ENCODE results near the gene LDLRAD2. TPM values are rescaled to one million over a fixed set of nuclear protein-coding genes. Genes with fewer than 3 reads are reported as not detected.
"Not testable (repeated sequence)": the region's sequence is repeated elsewhere in the genome, so short reads cannot be mapped to it uniquely, and the experiment has no call there.

LDLRAD2 gene
- total RNA-seq, 1 donor from 2014 or later, result 0.19 TPM

DNA sequence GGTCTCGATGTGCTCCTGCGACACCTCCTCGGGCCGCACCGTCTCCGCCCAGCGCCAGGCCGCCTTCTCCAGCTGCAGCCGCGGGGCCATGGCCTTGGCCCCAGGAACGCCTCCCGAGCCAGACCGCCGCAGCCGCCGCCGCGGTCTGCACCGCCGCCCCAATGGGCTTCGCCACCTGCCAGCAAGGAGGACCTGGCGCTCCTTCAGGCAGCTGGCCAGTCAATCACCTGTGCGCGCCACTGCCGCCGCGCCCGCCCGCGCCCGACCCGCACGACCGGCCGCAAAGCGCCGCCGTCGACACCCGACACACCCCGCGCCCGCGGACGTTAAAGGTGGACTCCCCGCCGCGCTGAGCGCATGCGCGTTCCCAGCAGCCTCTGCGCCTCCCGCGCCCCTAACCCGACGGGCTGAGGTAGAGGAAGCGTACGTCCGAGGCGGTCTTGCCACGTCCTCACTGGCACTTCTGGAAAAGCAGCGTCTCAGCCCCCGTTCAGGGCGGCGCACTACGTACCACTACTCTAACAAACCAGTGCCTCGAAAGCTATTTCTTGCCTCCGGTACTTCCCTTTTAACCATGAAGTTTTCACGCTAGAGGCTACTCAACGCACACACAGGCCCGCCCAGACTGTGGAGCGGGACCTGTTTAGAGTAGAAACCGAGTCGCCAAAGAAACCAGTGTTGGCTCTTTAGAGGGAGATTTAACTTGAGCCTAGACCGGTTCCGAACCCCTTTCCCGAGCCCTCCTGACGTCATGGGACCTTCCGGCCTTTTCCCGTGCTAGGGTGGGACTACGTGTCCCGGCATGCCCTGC, 29.0 kb upstream of the LDLRAD2 start, which contains the start of gene USP48:
Gene USP48 (minus strand): TSS at position 282 of the 811 bp plus-strand sequence. CDS start 192 bp downstream, at position 90.
- peak within 1 kb of the TSS; percentile 93 for H3K4me3 Mint-ChIP-seq
- no peaks in the 10 kb centered on the region for H3K27me3 Mint-ChIP-seq

DNA sequence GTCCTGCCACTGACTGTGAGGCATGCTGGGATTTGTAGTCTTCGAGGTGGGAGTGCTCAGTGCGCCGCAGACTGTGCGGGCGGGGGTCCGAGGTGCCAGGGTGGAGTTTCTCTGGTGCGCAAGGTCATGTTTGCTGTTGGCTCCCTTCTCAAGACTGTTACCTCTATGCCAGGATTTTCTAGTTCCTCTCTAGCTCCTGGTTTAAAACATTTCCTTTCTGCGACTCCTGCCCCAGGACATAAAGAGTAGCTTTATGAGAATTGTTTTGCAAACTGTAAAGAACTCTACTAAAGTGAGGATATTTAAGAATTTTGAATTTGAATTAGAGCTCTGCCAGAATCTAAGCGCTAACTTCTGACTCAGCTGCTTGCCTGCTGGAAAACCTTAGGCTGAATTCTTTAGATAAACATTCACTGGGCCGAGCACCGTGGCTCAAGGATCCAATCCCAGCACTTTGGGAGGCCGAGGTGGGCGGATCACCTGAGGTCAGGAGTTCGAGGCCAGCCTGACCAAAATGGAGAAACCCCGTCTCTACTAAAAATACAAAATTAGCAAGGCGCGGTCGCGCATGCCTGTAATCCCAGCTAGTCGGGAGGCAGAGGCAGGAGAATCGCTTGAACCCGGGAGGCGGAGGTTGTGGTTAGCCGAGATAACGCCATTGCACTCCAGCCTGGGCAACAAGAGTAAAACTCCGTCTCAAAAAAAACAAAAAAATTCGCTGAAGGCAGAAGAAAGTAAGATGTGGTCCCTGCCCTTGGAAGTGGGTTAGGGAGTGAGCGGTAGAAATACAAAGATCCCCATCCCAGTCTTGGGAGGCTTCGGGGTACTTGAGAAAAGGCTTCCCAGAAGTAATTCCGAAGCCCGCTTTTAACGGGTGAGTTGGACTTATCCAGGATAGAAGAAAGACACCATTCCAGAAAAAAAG, 28.1 kb upstream of the LDLRAD2 start:
- Mint-ChIP-seq H3K27me3 (no peaks in the 10 kb centered on the region), H3K9me3 (no peaks in the 10 kb centered on the region), H3K4me1 (ENCODE audit: unreplicated experiment) (peaks cover 17% of the 10 kb centered on the region), H3K27ac (peak overlapping the region; percentile 100), H3K4me3 (peak overlapping the region; percentile 93), H3K36me3 (peaks cover 11% of the 10 kb centered on the region)
- TF ChIP-seq, protein P1, sequence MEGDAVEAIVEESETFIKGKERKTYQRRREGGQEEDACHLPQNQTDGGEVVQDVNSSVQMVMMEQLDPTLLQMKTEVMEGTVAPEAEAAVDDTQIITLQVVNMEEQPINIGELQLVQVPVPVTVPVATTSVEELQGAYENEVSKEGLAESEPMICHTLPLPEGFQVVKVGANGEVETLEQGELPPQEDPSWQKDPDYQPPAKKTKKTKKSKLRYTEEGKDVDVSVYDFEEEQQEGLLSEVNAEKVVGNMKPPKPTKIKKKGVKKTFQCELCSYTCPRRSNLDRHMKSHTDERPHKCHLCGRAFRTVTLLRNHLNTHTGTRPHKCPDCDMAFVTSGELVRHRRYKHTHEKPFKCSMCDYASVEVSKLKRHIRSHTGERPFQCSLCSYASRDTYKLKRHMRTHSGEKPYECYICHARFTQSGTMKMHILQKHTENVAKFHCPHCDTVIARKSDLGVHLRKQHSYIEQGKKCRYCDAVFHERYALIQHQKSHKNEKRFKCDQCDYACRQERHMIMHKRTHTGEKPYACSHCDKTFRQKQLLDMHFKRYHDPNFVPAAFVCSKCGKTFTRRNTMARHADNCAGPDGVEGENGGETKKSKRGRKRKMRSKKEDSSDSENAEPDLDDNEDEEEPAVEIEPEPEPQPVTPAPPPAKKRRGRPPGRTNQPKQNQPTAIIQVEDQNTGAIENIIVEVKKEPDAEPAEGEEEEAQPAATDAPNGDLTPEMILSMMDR (conservative IDR thresholded peaks at IDR 0.05), result no peak
- DNase-seq (ENCODE audit: extremely low spot score, unreplicated experiment), result peak; percentile 91

More for the DNA sequence above, 29.0 kb upstream of the LDLRAD2 start, which contains the start of gene USP48:
- H3K36me3 Mint-ChIP-seq, result peaks cover 14% of the 10 kb centered on the region
- H3K4me1 Mint-ChIP-seq (ENCODE audit: unreplicated experiment), result peaks cover 17% of the 10 kb centered on the region
- H3K27ac Mint-ChIP-seq, result peak within 1 kb of the TSS; percentile 100
- TF ChIP-seq, protein P1 (conservative IDR thresholded peaks at IDR 0.05), result no peak
- no peaks in the 10 kb centered on the region for H3K9me3 Mint-ChIP-seq
- DNase-seq (ENCODE audit: extremely low spot score, unreplicated experiment), result peak; percentile 99

DNA sequence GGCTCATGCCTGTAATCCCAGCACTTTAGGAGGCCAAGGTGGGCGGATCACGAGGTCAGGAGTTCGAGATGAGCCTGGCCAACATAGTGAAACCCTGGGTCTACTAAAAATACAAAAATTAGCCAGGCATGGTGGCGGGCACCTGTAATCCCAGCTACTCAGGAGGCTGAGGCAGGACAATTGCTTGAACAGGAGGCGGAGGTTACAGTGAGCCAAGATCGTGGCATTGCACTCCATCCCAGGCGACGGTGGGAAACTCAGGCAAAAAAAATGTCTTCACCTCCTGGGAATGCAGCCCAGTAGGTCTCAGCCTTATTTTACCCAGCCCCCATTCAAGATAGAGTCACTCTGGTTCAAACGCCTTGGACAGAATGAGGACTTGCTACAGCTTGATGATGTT, 26.3 kb upstream of the LDLRAD2 start:
- not testable (repeated sequence) for H3K27ac Mint-ChIP-seq; H3K9me3 Mint-ChIP-seq; H3K4me1 Mint-ChIP-seq (ENCODE audit: unreplicated experiment); DNase-seq (ENCODE audit: extremely low spot score, unreplicated experiment); H3K27me3 Mint-ChIP-seq; H3K4me3 Mint-ChIP-seq; H3K36me3 Mint-ChIP-seq

DNA sequence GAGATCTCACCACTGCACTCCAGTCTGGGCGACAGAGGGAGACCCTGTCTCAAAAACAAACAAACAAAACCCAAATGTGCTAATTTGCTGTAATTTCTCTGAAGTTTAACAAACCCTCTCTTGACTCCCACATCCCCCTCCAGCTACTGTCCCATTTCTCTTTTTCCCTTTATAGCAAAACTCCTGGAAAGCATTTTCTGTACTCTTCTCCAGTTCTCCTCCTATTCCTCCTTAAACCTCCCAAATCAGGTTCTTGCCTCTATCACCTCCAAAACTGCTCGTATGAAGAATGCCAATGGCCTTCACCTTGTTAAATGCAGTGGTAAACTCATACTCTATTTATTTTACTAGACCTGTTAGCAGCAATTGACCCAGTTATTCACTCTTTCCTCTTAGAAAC, 25.4 kb upstream of the LDLRAD2 start:
- H3K9me3 Mint-ChIP-seq, result no peaks in the 10 kb centered on the region
- TF ChIP-seq, protein P1 (conservative IDR thresholded peaks at IDR 0.05), result no peak
- no peak for DNase-seq (ENCODE audit: extremely low spot score, unreplicated experiment)
- peaks cover 6% of the 10 kb centered on the region for H3K4me1 Mint-ChIP-seq (ENCODE audit: unreplicated experiment)
- no peak overlapping the region for H3K27ac Mint-ChIP-seq
- H3K27me3 Mint-ChIP-seq, result peaks cover 3% of the 10 kb centered on the region
- H3K36me3 Mint-ChIP-seq, result no peaks in the 10 kb centered on the region
- no peak overlapping the region for H3K4me3 Mint-ChIP-seq

- Mint-ChIP-seq H3K9me3 (no peaks in the 10 kb centered on the region), H3K36me3 (no peaks in the 10 kb centered on the region), H3K4me1 (ENCODE audit: unreplicated experiment) (no peaks in the 10 kb centered on the region), H3K27me3 (peaks cover 3% of the 10 kb centered on the region), H3K4me3 (no peak overlapping the region), H3K27ac (no peak overlapping the region)
- DNase-seq (ENCODE audit: extremely low spot score, unreplicated experiment), result no peak
- TF ChIP-seq, protein P1 (conservative IDR thresholded peaks at IDR 0.05), result no peak
Observed at GRCh38 chr1:21793104-21793503, 19.0 kb upstream of the LDLRAD2 start.

Data from type B pancreatic cell (in vitro differentiated cells).